ENCODE measurements around the gene ZKSCAN5. TPM values are rescaled to one million over a fixed set of nuclear protein-coding genes. Genes with fewer than 3 reads are reported as not detected.

The ZKSCAN5 gene
- polyA plus RNA-seq, 1 donor (not counting 4 experiments of a cell fraction or from before 2014, with no cell fraction given): 8.4 TPM

DNA sequence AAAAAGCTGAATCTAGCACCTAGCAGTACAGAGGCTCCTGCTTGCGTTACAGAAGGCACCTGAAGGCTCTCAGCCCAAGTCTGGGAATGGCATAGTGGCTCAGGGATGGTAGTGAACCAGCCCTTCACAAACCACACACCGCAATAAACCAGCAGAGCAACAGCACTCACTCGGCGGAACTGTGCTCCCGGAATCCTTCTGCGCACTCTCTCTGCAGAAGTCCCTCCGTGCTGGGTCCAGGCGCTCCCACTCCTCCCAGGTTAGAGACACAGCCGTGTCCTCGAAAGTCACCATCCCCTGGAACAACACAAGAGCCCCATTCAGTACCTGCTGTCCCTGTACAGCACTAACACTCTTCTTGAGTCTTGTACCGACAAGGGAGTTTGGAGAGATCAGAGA lies 5.9 kb upstream of the ZKSCAN5 start:
- peak overlapping the region; percentile 90 for H3K9ac ChIP-seq (ENCODE audit: control insufficient read depth, extremely low read depth, insufficient read depth, low read length)
- peaks cover 16% of the 10 kb centered on the region for H3K4me1 ChIP-seq (ENCODE audit: control insufficient read depth, extremely low read depth, insufficient read depth, low read length)
- no peak overlapping the region for H2AFZ ChIP-seq (ENCODE audit: control insufficient read depth, low read length)
- FAIRE-seq (no peak), DNase-seq (ENCODE audit: low read depth, low spot score) (no peak)
- H4K20me1 ChIP-seq (ENCODE audit: control insufficient read depth, extremely low read depth, insufficient read depth, low read length): peaks cover 4% of the 10 kb centered on the region
- dilution Hi-C loops (cut with MboI; ENCODE audit: extremely low pct_ligation_motif_present, low sequenced_read_pairs): no loop called here
- H3K27me3 ChIP-seq (ENCODE audit: control insufficient read depth, extremely low read depth, insufficient read depth, low read length): no peaks in the 10 kb centered on the region
- peak overlapping the region; percentile 89 for H3K4me2 ChIP-seq (ENCODE audit: control insufficient read depth, extremely low read depth, insufficient read depth, low read depth, low read length)
- peaks cover 9% of the 10 kb centered on the region for H3K9me3 ChIP-seq (ENCODE audit: control insufficient read depth, low read depth, low read length)
- H3K79me2 ChIP-seq (ENCODE audit: control insufficient read depth, insufficient read depth, low read length): peaks cover 60% of the 10 kb centered on the region
- H3K4me3 ChIP-seq (ENCODE audit: control insufficient read depth in 2 of 3, extremely low read depth in 1 of 3, insufficient read depth in 2 of 3, low read depth in 1 of 3, low read length in 3 of 3): peak overlapping the region; percentile 80 to 94 (median 85)
- H3K9me1 ChIP-seq (ENCODE audit: control insufficient read depth, extremely low read depth, insufficient read depth, low read length): no peaks in the 10 kb centered on the region
- peak overlapping the region; percentile 6 for H3K27ac ChIP-seq (ENCODE audit: control insufficient read depth, insufficient read depth, low read length)
- peaks cover 10 to 12% of the 10 kb centered on the region in 2 experiments for H3K36me3 ChIP-seq (ENCODE audit: control insufficient read depth in 2 of 2, extremely low read depth in 1 of 2, insufficient read depth in 2 of 2, low read length in 2 of 2)
- TF ChIP-seq EZH2 (IDR thresholded peaks at IDR 0.05; ENCODE audit: low read length) (no peak), CTCF (optimal IDR thresholded peaks at IDR 0.05 in 1 of 3, IDR thresholded peaks at IDR 0.05 in 1 of 3, conservative IDR thresholded peaks at IDR 0.05 in 1 of 3; ENCODE audit: extremely low read depth in 1 of 3, insufficient read depth in 2 of 3, low read length in 3 of 3) (no peak)

- Histone ChIP-seq H3K4me3 (ENCODE audit: control insufficient read depth in 2 of 3, extremely low read depth in 1 of 3, insufficient read depth in 2 of 3, low read depth in 1 of 3, low read length in 3 of 3) (peak overlapping the region; percentile 80 to 99 (median 94)), H3K9me1 (ENCODE audit: control insufficient read depth, extremely low read depth, insufficient read depth, low read length) (no peaks in the 10 kb centered on the region), H3K9me3 (ENCODE audit: control insufficient read depth, low read depth, low read length) (peaks cover under 1% of the 10 kb centered on the region), H3K4me2 (ENCODE audit: control insufficient read depth, extremely low read depth, insufficient read depth, low read depth, low read length) (peak overlapping the region; percentile 89), H2AFZ (ENCODE audit: control insufficient read depth, low read length) (peak overlapping the region; percentile 82), H3K79me2 (ENCODE audit: control insufficient read depth, insufficient read depth, low read length) (peaks cover 54% of the 10 kb centered on the region), H3K27ac (ENCODE audit: control insufficient read depth, insufficient read depth, low read length) (peak overlapping the region; percentile 80), H3K36me3 (ENCODE audit: control insufficient read depth in 2 of 2, extremely low read depth in 1 of 2, insufficient read depth in 2 of 2, low read length in 2 of 2) (peaks cover 3 to 4% of the 10 kb centered on the region in 2 experiments), H3K27me3 (ENCODE audit: control insufficient read depth, extremely low read depth, insufficient read depth, low read length) (no peaks in the 10 kb centered on the region), H3K4me1 (ENCODE audit: control insufficient read depth, extremely low read depth, insufficient read depth, low read length) (peaks cover 19% of the 10 kb centered on the region), H3K9ac (ENCODE audit: control insufficient read depth, extremely low read depth, insufficient read depth, low read length) (peak overlapping the region; percentile 90), H4K20me1 (ENCODE audit: control insufficient read depth, extremely low read depth, insufficient read depth, low read length) (peaks cover 4% of the 10 kb centered on the region)
- dilution Hi-C loops (cut with MboI; ENCODE audit: extremely low pct_ligation_motif_present, low sequenced_read_pairs): no loop called here
- FAIRE-seq (no peak), DNase-seq (ENCODE audit: low read depth, low spot score) (no peak)
- no peak for TF ChIP-seq CTCF (optimal IDR thresholded peaks at IDR 0.05 in 1 of 3, IDR thresholded peaks at IDR 0.05 in 1 of 3, conservative IDR thresholded peaks at IDR 0.05 in 1 of 3; ENCODE audit: extremely low read depth in 1 of 3, insufficient read depth in 2 of 3, low read length in 3 of 3)
- TF ChIP-seq EZH2 (IDR thresholded peaks at IDR 0.05; ENCODE audit: low read length): no peak
These were observed 5.1 kb upstream of the ZKSCAN5 start for GRCh38 chr7:99499371-99499720.
